Endodermal cell (in vitro differentiated cells): ENCODE results near the gene ROBO1. TPM values are rescaled to one million over a fixed set of nuclear protein-coding genes. Genes with fewer than 3 reads are reported as not detected.

Experiments used
- DNase-seq: peaks from one replicate; pipeline ENCODE4 v3.0.0-alpha.2; 2017
- H3K27ac ChIP-seq: 2 replicates; pipeline ENCODE4 v1.5.1; 2013; ENCODE audit warnings: mild to moderate bottlenecking, low read depth, low read length, moderate library complexity
- H3K27me3 ChIP-seq: 2 replicates; pipeline ENCODE4 v1.6.1; 2013; ENCODE audit warnings: mild to moderate bottlenecking, low read length, moderate library complexity; ENCODE audit not compliant: insufficient read depth, control insufficient read depth, poor library complexity, severe bottlenecking
- H3K36me3 ChIP-seq: 2 replicates; pipeline ENCODE4 v1.7.0; 2013; ENCODE audit warnings: mild to moderate bottlenecking, low read length, moderate library complexity; ENCODE audit not compliant: control insufficient read depth, insufficient read depth
- H3K4me1 ChIP-seq: one replicate; pipeline ENCODE4 v1.7.0; 2013; ENCODE audit warnings: low read length; ENCODE audit not compliant: control insufficient read depth, insufficient read depth
- H3K4me3 ChIP-seq: 2 replicates; pipeline ENCODE4 v1.5.1; 2013; ENCODE audit warnings: mild to moderate bottlenecking, low read length, moderate library complexity
- H3K9ac ChIP-seq: 2 replicates; pipeline ENCODE4 v1.6.1; 2013; ENCODE audit warnings: mild to moderate bottlenecking, low read length, moderate library complexity; ENCODE audit not compliant: poor library complexity, severe bottlenecking; ENCODE audit errors: extremely low read depth
- H3K9me3 ChIP-seq: 2 replicates; pipeline ENCODE4 v1.6.1; 2013; ENCODE audit warnings: mild to moderate bottlenecking, low read length, moderate library complexity; ENCODE audit not compliant: control insufficient read depth
- H3K27ac Mint-ChIP-seq: 2 replicates; pipeline ENCODE4 v1.8.0; 2020; ENCODE audit warnings: mixed read lengths
- H3K27me3 Mint-ChIP-seq: 2 replicates; pipeline ENCODE4 v1.8.0; 2021; ENCODE audit warnings: mild to moderate bottlenecking, mixed read lengths; ENCODE audit not compliant: insufficient read depth
- H3K36me3 Mint-ChIP-seq: 2 replicates; pipeline ENCODE4 v1.8.0; 2020; ENCODE audit warnings: low read depth, mixed read lengths
- H3K4me1 Mint-ChIP-seq: 2 replicates; pipeline ENCODE4 v1.8.0; 2020; ENCODE audit warnings: mixed read lengths
- H3K4me3 Mint-ChIP-seq: 2 replicates; pipeline ENCODE4 v1.8.0; 2020; ENCODE audit warnings: mild to moderate bottlenecking, moderate library complexity, mixed read lengths
- H3K9me3 Mint-ChIP-seq: 2 replicates; pipeline ENCODE4 v1.8.0; 2020; ENCODE audit warnings: mild to moderate bottlenecking, mixed read lengths
- WGBS, 2 experiments: methylation state at CpG; one replicate each; pipeline versions ENCODE4 v1.1.5 to v1.1.7; 2013; ENCODE audit warnings: missing lambda C conversion rate in 2 of 2, mixed read lengths in 1 of 2; ENCODE audit not compliant: insufficient coverage in 1 of 2, insufficient read length in 1 of 2; 5-methylcytosine and 5-hydroxymethylcytosine counted together
- total RNA-seq, 2 donors: library from RNA; stranded (reverse); fragmentation: NEBNext Ultra II Directional in 1 of 2; extraction: Animal tissue kit (Norgen Biotek cat#: 25700) in 1 of 2; gene quantifications; 2 replicates in 1 of 2; 3 replicates in 1 of 2; pipeline ENCODE4 v1.2.1, GENCODE V29; 2021
- TF ChIP-seq, protein P1 (sequence below): fragments of 200-600 bp; sonication (generic); conservative IDR thresholded peaks from 2 replicates; pipeline ENCODE4 v1.5.0; 2021; ENCODE audit warnings: antibody characterized with exemption, mild to moderate bottlenecking

ROBO1 gene
- total RNA-seq, 2 donors from 2014 or later, result 74.8 to 75.9 TPM

DNA sequence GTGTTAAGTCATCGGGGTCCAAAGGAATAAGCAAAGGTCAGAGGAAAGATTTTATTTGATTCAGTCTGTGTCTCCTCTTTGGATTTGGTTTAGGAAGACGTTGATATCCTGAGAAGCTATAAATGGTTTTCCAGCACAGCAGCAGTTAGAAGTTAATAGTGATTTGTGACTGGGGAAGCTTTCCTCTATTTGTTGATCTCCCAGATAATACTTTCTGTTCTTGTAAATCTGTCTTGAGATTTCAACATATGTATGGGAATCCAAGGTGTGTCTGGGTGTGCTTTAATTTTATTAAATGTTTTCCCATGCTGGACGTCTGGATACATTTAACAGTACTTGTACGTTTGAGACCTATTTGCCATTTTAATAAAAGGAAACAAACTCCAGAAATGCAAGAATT lies 409.5 kb downstream of the ROBO1 start:
- Histone ChIP-seq H3K4me1 (no peaks in the 10 kb centered on the region), H3K36me3 (no peaks in the 10 kb centered on the region), H3K9ac (no peak overlapping the region), H3K27ac (no peak overlapping the region), H3K27me3 (no peaks in the 10 kb centered on the region), H3K4me3 (no peak overlapping the region), H3K9me3 (no peaks in the 10 kb centered on the region)
- no peaks in the 10 kb centered on the region for H3K27me3 Mint-ChIP-seq
- WGBS, 2 experiments, result 92% methylated on average over 4 of the region's 4 CpGs; no CpG with 5 or more reads in 1 of the 2 experiments
- H3K9me3 Mint-ChIP-seq, result no peaks in the 10 kb centered on the region
- no peak for DNase-seq
- H3K36me3 Mint-ChIP-seq, result no peaks in the 10 kb centered on the region
- no peaks in the 10 kb centered on the region for H3K4me1 Mint-ChIP-seq
- TF ChIP-seq, protein P1, sequence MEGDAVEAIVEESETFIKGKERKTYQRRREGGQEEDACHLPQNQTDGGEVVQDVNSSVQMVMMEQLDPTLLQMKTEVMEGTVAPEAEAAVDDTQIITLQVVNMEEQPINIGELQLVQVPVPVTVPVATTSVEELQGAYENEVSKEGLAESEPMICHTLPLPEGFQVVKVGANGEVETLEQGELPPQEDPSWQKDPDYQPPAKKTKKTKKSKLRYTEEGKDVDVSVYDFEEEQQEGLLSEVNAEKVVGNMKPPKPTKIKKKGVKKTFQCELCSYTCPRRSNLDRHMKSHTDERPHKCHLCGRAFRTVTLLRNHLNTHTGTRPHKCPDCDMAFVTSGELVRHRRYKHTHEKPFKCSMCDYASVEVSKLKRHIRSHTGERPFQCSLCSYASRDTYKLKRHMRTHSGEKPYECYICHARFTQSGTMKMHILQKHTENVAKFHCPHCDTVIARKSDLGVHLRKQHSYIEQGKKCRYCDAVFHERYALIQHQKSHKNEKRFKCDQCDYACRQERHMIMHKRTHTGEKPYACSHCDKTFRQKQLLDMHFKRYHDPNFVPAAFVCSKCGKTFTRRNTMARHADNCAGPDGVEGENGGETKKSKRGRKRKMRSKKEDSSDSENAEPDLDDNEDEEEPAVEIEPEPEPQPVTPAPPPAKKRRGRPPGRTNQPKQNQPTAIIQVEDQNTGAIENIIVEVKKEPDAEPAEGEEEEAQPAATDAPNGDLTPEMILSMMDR, result no peak
- no peak overlapping the region for H3K27ac Mint-ChIP-seq
- H3K4me3 Mint-ChIP-seq, result no peak overlapping the region

DNA sequence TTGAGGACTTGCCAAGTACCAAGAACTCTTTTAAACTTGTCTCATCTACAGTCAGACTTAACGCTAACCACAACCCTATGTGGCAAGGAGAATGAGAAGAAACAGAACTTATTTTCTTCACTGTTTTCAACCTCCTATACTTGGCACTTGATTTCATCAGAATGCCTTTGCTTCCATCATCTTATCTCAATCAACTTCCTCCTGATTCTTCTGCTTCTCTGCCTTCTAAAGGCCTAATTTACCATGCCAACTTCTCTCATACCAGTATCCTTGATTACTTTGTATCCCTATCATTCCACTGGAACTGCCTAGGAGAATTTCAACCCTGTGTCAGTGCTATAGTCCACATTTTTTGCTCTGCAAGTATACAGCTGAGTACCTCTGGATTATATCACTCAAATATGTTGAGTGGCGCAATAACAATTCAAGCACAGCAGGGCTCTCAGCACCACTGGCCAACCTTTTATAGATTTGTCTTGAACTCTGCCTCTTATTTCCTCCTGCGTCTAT lies 413.6 kb downstream of the ROBO1 start:
- no peaks in the 10 kb centered on the region for H3K27me3 Mint-ChIP-seq
- H3K9me3 Mint-ChIP-seq, result no peaks in the 10 kb centered on the region
- H3K36me3 Mint-ChIP-seq, result no peaks in the 10 kb centered on the region
- no peak overlapping the region for H3K27ac ChIP-seq
- no peaks in the 10 kb centered on the region for H3K4me1 Mint-ChIP-seq
- H3K36me3 ChIP-seq, result no peaks in the 10 kb centered on the region
- 83 to 94% methylated on average over 2 to 3 of the region's 3 CpGs for WGBS, 2 experiments
- H3K4me3 ChIP-seq, result no peak overlapping the region
- no peaks in the 10 kb centered on the region for H3K4me1 ChIP-seq
- H3K9me3 ChIP-seq, result no peaks in the 10 kb centered on the region
- no peak for DNase-seq
- H3K27me3 ChIP-seq, result no peaks in the 10 kb centered on the region
- TF ChIP-seq, protein P1, result no peak
- no peak overlapping the region for H3K9ac ChIP-seq
- no peak overlapping the region for H3K4me3 Mint-ChIP-seq
- no peak overlapping the region for H3K27ac Mint-ChIP-seq

DNA sequence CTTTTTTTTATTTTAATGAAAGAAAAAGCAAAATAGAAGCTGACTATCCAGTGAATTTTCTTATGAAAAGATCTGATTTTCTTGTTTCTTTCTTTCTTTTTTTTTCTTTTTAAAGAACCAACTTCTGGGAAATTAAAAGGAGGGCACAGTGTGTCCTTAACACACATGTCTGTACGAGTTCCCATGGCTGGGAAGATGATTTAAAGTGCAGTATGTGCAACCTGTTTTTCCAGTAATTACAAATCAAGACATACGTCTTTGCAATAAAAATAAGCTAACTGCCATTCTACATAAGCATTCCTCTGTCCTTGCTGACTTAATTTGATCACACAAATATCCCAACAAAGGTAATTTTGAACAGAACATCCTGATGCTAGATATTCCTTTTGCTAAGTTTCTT lies 416.1 kb downstream of the ROBO1 start:
- DNase-seq, result no peak
- no peaks in the 10 kb centered on the region for H3K4me1 Mint-ChIP-seq
- 88 to 100% methylated on average over 1 to 2 of the region's 2 CpGs for WGBS, 2 experiments
- no peaks in the 10 kb centered on the region for H3K27me3 ChIP-seq
- no peak overlapping the region for H3K4me3 Mint-ChIP-seq
- H3K36me3 ChIP-seq, result no peaks in the 10 kb centered on the region
- no peaks in the 10 kb centered on the region for H3K27me3 Mint-ChIP-seq
- TF ChIP-seq, protein P1, result no peak
- H3K9me3 Mint-ChIP-seq, result no peaks in the 10 kb centered on the region
- H3K27ac ChIP-seq, result no peak overlapping the region
- no peak overlapping the region for H3K9ac ChIP-seq
- no peak overlapping the region for H3K27ac Mint-ChIP-seq
- no peaks in the 10 kb centered on the region for H3K36me3 Mint-ChIP-seq
- no peak overlapping the region for H3K4me3 ChIP-seq
- H3K4me1 ChIP-seq, result no peaks in the 10 kb centered on the region
- H3K9me3 ChIP-seq, result no peaks in the 10 kb centered on the region
